Activated CD8-positive, alpha-beta T cell treated with anti-CD3 and anti-CD28 coated beads, Interleukin-2, amount 10 ng/mL, durations not matched to agents 7 days and 5 days (primary cell): ENCODE data around the gene PPIE. TPM values are rescaled to one million over a fixed set of nuclear protein-coding genes. Genes with fewer than 3 reads are reported as not detected.

Experiments
- ATAC-seq: fragments of 150-1000 bp; cut with Tn5 transposase; one replicate; pipeline ENCODE4 v1.10.0; 2021; ENCODE audit warnings: moderate library complexity
- CTCF ChIA-PET: fragments of 350-600 bp; sonication (Branson Sonifier 250); formaldehyde crosslinking; loops from one replicate; lab custom pipeline; 2021; ENCODE audit warnings: antibody characterized with exemption; lab: Charles Lee
- POLR2A ChIA-PET: fragments of 350-600 bp; sonication (Branson Sonifier 250); formaldehyde crosslinking; loops from one replicate; lab custom pipeline; 2021; ENCODE audit warnings: antibody characterized with exemption; lab: Charles Lee
- DNase-seq: peaks from one replicate; pipeline ENCODE4 v3.0.0-alpha.2; 2020
- H3K27ac Mint-ChIP-seq: one replicate; pipeline ENCODE4 v1.8.0; 2021; ENCODE audit warnings: mild to moderate bottlenecking, mixed read lengths
- H3K27me3 Mint-ChIP-seq: one replicate; pipeline ENCODE4 v1.8.0; 2021; ENCODE audit warnings: low read depth, mixed read lengths
- H3K36me3 Mint-ChIP-seq: one replicate; pipeline ENCODE4 v1.8.0; 2021; ENCODE audit warnings: low read depth, mixed read lengths
- H3K4me1 Mint-ChIP-seq: one replicate; pipeline ENCODE4 v1.8.0; 2021; ENCODE audit warnings: low read depth, mixed read lengths
- H3K4me3 Mint-ChIP-seq: one replicate; pipeline ENCODE4 v1.8.0; 2021; ENCODE audit warnings: mild to moderate bottlenecking, mixed read lengths
- H3K9me3 Mint-ChIP-seq: one replicate; pipeline ENCODE4 v1.8.0; 2022; ENCODE audit warnings: mixed read lengths; ENCODE audit not compliant: insufficient read depth
- total RNA-seq, 2 experiments: library from RNA; stranded (reverse); gene quantifications; one replicate each; pipeline ENCODE4 v1.2.3, GENCODE V29; 2021

Gene PPIE
- total RNA-seq, 2 experiments from 2014 or later, result 60.9 to 64.7 TPM

DNA sequence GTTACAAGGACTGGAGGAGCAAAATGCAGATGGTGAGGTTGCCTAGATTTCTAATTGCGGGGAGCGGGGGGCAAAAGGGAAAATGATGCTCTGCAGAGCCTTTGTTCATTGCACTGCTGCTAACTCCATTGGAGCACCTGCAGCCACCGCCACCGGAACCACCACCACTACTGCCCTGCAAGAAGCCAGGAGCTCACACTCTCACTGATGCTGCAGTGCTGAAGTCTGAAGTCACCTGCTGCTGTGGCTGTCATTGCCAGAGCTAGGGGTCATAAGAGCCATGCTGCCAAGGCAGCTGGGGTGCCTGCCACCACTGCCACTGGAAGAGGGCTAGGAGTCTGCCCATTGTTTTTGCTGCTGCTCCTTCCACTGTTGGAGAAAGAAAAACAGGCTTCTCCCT is 40.1 kb upstream of the PPIE start:
- no peaks in the 10 kb centered on the region for H3K4me1 Mint-ChIP-seq
- no peak for DNase-seq
- POLR2A ChIA-PET, result no interaction called here
- H3K9me3 Mint-ChIP-seq, result no peaks in the 10 kb centered on the region
- no peaks in the 10 kb centered on the region for H3K36me3 Mint-ChIP-seq
- no peak for ATAC-seq
- H3K4me3 Mint-ChIP-seq, result no peak overlapping the region
- H3K27me3 Mint-ChIP-seq, result peaks cover 44% of the 10 kb centered on the region
- CTCF ChIA-PET, result interaction anchor here (0.5 kb wide), 1 partner anchor 22 kb away, joined by 3 read pairs; no protein-coding TSS in a partner anchor
- H3K27ac Mint-ChIP-seq, result no peak overlapping the region

DNA sequence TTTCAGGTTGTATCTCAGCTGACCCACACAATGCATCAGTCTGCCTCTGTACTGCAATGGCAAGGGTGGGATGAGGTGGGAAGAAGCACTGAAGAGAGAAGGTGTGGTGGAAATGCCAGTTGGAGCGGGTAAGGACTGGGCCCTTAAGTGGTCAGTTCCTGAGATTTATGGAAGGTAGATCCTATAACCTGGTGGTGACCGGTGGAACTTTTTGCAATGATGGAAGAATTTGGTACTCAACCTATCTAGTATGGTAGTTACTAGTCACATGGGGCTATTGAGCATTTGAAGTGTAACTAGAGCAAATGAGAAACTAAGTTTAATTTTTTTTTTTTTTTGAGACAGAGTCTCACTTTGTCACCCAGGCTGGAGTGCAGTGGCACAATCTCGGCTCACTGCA is 39.3 kb upstream of the PPIE start:
- ATAC-seq (no peak), DNase-seq (no peak)
- Mint-ChIP-seq H3K27ac (no peak overlapping the region), H3K27me3 (peaks cover 40% of the 10 kb centered on the region), H3K4me3 (no peak overlapping the region), H3K36me3 (no peaks in the 10 kb centered on the region), H3K4me1 (no peaks in the 10 kb centered on the region), H3K9me3 (no peaks in the 10 kb centered on the region)
- ChIA-PET POLR2A (no interaction called here), CTCF (interaction anchor here (1.4 to 2.3 kb wide), 2 partner anchors 27 to 41 kb away, joined by 5 to 8 read pairs; partner anchors contain the start of gene NT5C1A)

DNA sequence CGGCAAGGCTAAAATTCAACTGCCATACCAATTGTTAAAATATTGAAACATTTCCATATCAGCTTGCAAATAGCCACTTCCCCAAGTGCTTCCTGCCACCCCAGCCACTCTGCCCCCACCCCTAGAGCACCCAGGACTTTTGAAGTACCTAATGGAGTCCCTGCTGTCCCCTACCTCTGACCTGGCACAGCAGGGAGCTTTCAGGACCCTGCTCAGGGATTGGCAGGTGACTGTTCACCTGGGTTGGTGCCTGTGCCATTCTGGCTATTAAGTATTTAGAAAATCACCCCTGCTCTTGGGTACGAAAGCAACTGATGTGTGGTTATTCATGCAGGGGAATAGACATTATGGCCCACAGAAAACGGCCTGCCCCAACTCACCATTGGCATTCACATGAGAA is 38.3 kb upstream of the PPIE start:
- Mint-ChIP-seq H3K9me3 (no peaks in the 10 kb centered on the region), H3K4me1 (no peaks in the 10 kb centered on the region), H3K27me3 (peaks cover 36% of the 10 kb centered on the region), H3K27ac (no peak overlapping the region), H3K36me3 (no peaks in the 10 kb centered on the region), H3K4me3 (no peak overlapping the region)
- POLR2A ChIA-PET, result interaction anchor here (1.0 kb wide), 1 partner anchor 37 kb away, joined by 3 read pairs; no protein-coding TSS in a partner anchor
- CTCF ChIA-PET, result interaction anchor here (1.0 to 2.3 kb wide), 3 partner anchors 28 to 100 kb away, joined by 3 to 8 read pairs (median 5); partner anchors contain the start of gene NT5C1A
- DNase-seq (no peak), ATAC-seq (no peak)

DNA sequence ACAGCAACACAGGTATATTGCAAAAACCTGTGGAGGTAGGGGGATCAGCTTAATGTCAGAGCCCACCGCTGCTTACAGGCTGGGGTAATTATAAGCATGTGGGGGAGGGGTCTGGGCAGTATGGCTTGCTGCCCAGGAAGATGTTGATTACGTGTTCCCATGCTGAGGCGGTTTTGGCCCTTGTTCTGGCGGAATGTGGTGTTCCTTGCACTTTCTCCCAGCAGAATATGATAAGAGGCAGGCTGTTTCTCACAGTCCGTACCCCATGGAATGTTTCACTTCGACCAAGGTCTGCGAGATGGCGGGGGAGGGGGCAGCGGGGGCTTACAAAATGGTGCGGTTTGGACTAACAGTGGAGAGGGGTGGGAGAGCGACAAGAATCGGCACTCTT is 37.6 kb upstream of the PPIE start:
- ATAC-seq (no peak), DNase-seq (no peak)
- H3K36me3 Mint-ChIP-seq, result no peaks in the 10 kb centered on the region
- peaks cover 34% of the 10 kb centered on the region for H3K27me3 Mint-ChIP-seq
- no peak overlapping the region for H3K27ac Mint-ChIP-seq
- H3K9me3 Mint-ChIP-seq, result no peaks in the 10 kb centered on the region
- ChIA-PET POLR2A (interaction anchor here (1.0 kb wide), 1 partner anchor 36 kb away, joined by 3 read pairs; no protein-coding TSS in a partner anchor), CTCF (interaction anchor here (0.7 to 2.5 kb wide), 6 partner anchors 14 to 99 kb away, joined by 3 to 12 read pairs (median 4); partner anchors contain the start of genes NT5C1A and PPIE)
- H3K4me1 Mint-ChIP-seq, result no peaks in the 10 kb centered on the region
- H3K4me3 Mint-ChIP-seq, result no peak overlapping the region

DNA sequence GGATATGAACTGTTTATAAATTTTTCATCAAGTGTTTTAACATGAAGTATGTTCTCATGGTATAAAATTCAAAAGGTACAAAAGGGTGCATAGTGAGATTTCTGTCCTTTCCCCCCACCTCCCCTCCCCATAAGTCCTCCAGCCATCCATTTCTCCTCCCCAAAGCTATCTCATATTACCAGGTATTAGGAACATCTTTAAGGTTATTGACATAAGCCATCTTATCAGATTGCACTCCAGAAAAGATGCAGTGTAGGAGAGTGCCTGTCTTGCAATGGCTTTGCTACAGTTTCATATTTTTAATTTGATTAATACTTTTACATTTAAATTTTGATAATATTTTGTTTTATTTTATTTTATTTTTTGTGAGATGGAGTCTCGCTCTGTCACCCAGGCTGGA is 33.9 kb upstream of the PPIE start:
- ATAC-seq (no peak), DNase-seq (no peak)
- POLR2A ChIA-PET, result no interaction called here
- Mint-ChIP-seq H3K9me3 (no peaks in the 10 kb centered on the region), H3K36me3 (no peaks in the 10 kb centered on the region), H3K4me1 (no peaks in the 10 kb centered on the region), H3K27me3 (peaks cover 20% of the 10 kb centered on the region), H3K4me3 (no peak overlapping the region), H3K27ac (no peak overlapping the region)
- CTCF ChIA-PET, result interaction anchor here (0.7 to 1.5 kb wide), 5 partner anchors 13 to 99 kb away, joined by 3 to 7 read pairs (median 3); partner anchors contain the start of gene HPCAL4

DNA sequence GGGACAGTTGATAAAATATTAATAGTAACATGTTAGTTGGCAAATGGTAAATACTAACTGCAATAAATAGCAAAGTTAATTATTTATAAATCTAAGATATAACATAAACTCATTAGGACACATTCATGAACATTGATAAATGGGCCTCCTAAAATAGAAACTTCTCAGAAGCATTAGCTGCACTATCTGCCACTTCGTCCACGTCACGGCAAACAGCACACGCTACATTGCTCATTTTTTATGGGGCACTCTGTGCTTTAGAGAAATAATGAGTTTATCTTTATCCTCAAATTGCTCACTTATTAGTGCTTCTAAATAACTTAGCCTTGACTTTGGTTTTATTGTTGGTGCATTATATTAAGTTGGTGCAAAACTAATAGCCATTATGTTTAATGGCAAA is 31.2 kb upstream of the PPIE start:
- no peak for DNase-seq
- H3K9me3 Mint-ChIP-seq, result no peaks in the 10 kb centered on the region
- H3K27ac Mint-ChIP-seq, result no peak overlapping the region
- peaks cover 14% of the 10 kb centered on the region for H3K27me3 Mint-ChIP-seq
- H3K36me3 Mint-ChIP-seq, result no peaks in the 10 kb centered on the region
- CTCF ChIA-PET, result no interaction called here
- POLR2A ChIA-PET, result no interaction called here
- no peak overlapping the region for H3K4me3 Mint-ChIP-seq
- no peaks in the 10 kb centered on the region for H3K4me1 Mint-ChIP-seq
- ATAC-seq, result no peak

DNA sequence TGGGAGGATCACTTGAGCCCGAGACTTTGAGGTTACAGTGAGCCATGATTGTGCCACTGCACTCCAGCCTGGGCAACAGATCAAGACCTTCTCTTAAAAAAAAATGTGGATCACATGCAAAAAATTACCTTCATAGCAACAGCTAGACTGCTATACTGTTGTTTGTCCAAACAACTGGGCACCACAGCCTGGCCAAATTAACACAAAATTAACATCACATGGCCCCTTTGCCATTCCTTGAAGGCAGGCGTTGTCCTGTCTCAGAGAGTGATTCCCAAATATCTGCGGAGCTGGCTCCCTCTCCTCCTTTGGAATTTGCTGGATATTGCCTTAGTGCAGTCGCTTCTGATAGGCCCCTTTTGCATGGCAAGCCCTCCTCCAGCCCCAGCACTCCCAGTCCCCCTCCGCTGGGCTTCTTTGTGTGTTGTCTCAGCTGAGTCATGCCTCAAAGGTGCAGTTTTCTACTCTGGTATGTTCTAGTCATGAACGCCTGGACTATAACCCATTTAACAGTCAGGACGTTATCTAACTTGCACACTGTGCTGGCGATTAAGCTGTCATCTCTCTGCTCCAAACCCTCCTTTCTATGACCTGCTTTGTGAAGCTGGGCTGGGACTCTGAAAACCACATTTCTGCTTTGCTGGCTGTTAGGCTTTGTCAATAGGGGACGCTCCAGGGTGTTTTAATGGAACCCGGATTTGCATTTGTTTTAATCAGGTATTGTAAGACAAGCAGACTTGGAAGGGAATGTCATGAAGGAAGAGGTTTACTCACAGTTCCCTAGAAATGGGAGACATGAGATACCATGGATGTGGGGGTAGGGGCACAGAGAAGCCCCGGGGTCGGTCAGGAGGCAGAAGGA is 27.3 kb upstream of the PPIE start:
- DNase-seq, result no peak
- Mint-ChIP-seq H3K27me3 (peaks cover 26% of the 10 kb centered on the region), H3K36me3 (no peaks in the 10 kb centered on the region), H3K27ac (no peak overlapping the region), H3K4me3 (no peak overlapping the region), H3K9me3 (no peaks in the 10 kb centered on the region), H3K4me1 (no peaks in the 10 kb centered on the region)
- ChIA-PET POLR2A (no interaction called here), CTCF (interaction anchor here (1.3 to 4.0 kb wide), 3 partner anchors 10 to 105 kb away, joined by 4 to 15 read pairs (median 7); no protein-coding TSS in a partner anchor)
- no peak for ATAC-seq

DNA sequence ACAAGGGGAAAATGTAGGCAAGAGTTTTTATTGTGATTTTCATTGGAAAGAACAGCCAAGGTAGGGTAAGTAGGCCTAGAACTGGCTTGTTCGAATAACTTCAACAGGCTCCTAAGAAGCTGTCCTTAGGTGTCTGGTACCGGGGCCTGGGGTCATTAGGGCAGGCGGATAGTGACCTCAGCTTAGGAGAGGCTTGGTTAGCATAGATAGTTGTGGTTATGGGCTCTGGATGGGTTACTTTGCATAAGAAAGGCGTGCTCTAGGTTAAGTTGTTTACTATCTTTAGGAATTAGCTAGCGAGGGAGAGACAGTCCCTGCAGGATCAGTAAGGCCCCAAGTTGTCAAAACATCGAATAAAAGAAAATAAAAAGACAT is 26.7 kb upstream of the PPIE start:
- Mint-ChIP-seq H3K4me3 (no peak overlapping the region), H3K27me3 (peaks cover 31% of the 10 kb centered on the region), H3K36me3 (no peaks in the 10 kb centered on the region), H3K27ac (no peak overlapping the region), H3K9me3 (no peaks in the 10 kb centered on the region), H3K4me1 (no peaks in the 10 kb centered on the region)
- POLR2A ChIA-PET, result no interaction called here
- DNase-seq (no peak), ATAC-seq (no peak)
- CTCF ChIA-PET, result interaction anchor here (1.2 to 4.0 kb wide), 3 partner anchors 10 to 106 kb away, joined by 5 to 15 read pairs (median 11); no protein-coding TSS in a partner anchor

DNA sequence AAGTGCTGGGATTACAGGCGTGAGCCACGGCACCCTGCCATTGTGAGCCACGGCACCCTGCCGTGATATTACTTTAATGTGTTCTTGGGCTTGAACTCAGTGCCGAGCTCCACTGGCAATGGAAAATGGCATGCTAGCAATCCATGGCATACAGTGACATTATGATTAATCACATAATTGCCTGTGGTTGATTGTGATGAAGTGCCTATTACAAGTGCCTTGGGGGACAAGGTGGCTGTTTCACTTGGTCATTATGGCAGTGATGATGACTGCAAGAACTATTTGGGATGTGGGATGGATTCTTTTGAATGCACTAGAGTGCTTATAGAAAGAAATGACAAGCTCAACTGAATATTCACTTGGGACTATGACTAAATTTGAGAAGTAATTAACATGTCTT is 25.1 kb upstream of the PPIE start:
- POLR2A ChIA-PET, result interaction anchor here (0.7 kb wide), 1 partner anchor 123 kb away, joined by 3 read pairs; no protein-coding TSS in a partner anchor
- Mint-ChIP-seq H3K9me3 (no peaks in the 10 kb centered on the region), H3K4me1 (no peaks in the 10 kb centered on the region), H3K36me3 (no peaks in the 10 kb centered on the region), H3K27me3 (peaks cover 39% of the 10 kb centered on the region), H3K4me3 (no peak overlapping the region), H3K27ac (no peak overlapping the region)
- no peak for DNase-seq
- ATAC-seq, result no peak
- CTCF ChIA-PET, result interaction anchor here (0.9 to 4.0 kb wide), 5 partner anchors 11 to 107 kb away, joined by 3 to 15 read pairs (median 3); no protein-coding TSS in a partner anchor

DNA sequence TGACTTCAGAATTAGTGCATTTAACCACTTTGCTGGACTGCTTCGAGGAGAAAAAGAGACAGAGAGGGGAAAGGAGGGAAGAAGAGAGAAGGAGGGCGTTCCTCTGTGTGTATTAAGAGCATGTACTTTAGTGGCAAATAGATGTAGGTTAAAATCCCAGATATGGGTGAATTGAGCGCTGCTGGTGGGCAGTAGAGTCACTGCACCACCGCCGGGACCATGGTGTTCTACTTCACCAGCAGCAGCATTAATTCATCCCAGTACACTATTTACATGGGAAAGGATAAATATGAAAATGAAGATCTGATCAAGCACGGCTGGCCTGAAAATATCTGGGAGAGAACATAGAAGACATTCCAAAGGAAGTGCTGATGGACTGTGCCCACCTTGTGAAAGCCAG is 20.9 kb upstream of the PPIE start:
- Mint-ChIP-seq H3K9me3 (no peaks in the 10 kb centered on the region), H3K4me3 (no peak overlapping the region), H3K4me1 (no peaks in the 10 kb centered on the region), H3K27me3 (peaks cover 52% of the 10 kb centered on the region), H3K27ac (no peak overlapping the region), H3K36me3 (no peaks in the 10 kb centered on the region)
- ATAC-seq (no peak), DNase-seq (peak; percentile 17)
- ChIA-PET POLR2A (interaction anchor here (0.9 kb wide), 1 partner anchor 44 kb away, joined by 3 read pairs; no protein-coding TSS in a partner anchor), CTCF (interaction anchor here (0.9 to 1.7 kb wide), 4 partner anchors 20 to 82 kb away, joined by 3 to 7 read pairs (median 3); no protein-coding TSS in a partner anchor)

DNA sequence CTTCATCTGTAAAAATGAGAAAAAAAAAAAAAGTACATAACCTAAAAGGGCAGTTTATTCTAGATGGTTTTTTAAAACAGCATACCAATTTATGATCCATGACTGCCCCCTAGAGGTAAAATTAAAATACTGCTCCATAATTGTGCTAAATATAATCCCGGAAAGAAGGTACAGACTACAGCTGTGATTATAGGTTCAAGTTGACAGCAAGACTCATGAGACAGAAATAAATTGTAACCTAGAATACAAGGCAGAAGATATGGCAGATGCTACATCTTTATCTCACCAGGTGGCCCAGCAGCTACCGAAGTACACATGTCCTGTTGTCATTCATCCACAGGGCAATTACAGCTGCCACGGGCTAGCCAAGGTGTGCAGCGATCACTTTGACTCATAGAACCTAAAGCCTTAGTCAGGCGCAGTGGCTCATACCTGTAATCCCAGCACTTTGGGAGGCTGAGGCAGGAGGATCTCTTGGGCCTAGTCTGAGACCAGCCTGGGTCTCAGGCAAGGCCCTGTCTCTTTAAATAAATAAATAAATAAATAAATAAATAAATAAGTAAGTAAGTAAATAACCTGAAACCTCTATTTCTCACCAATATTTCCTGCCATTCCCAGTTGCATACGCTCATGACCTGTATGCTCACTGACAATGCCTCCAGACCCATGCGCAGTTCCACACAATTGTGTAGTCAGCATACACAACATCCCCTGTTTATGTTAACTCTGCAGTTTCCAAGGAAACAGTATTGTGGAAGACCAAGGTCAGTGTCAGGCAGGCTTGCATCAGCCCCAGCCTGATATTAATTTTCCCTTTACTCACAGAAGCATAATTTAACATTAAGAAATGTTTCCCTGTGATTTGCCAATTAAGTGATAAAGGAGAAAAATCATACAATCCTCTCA is 18.3 kb upstream of the PPIE start:
- H3K36me3 Mint-ChIP-seq, result no peaks in the 10 kb centered on the region
- H3K4me3 Mint-ChIP-seq, result no peak overlapping the region
- no peaks in the 10 kb centered on the region for H3K9me3 Mint-ChIP-seq
- H3K27me3 Mint-ChIP-seq, result peaks cover 53% of the 10 kb centered on the region
- DNase-seq (no peak), ATAC-seq (peak; percentile 67)
- CTCF ChIA-PET, result interaction anchor here (0.6 to 2.2 kb wide), 23 partner anchors 9 to 784 kb away, joined by 3 to 15 read pairs (median 3); partner anchors contain the start of gene PPIE
- POLR2A ChIA-PET, result no interaction called here
- no peaks in the 10 kb centered on the region for H3K4me1 Mint-ChIP-seq
- no peak overlapping the region for H3K27ac Mint-ChIP-seq
